ENCODE data around the gene PCDHAC1. TPM values are rescaled to one million over a fixed set of nuclear protein-coding genes. Genes with fewer than 3 reads are reported as not detected.

The PCDHAC1 gene
- total and polyA plus RNA-seq, 9 of the 15 experiments (the other 6 are each of a cell fraction or from before 2014, with no cell fraction given): not detected

DNA sequence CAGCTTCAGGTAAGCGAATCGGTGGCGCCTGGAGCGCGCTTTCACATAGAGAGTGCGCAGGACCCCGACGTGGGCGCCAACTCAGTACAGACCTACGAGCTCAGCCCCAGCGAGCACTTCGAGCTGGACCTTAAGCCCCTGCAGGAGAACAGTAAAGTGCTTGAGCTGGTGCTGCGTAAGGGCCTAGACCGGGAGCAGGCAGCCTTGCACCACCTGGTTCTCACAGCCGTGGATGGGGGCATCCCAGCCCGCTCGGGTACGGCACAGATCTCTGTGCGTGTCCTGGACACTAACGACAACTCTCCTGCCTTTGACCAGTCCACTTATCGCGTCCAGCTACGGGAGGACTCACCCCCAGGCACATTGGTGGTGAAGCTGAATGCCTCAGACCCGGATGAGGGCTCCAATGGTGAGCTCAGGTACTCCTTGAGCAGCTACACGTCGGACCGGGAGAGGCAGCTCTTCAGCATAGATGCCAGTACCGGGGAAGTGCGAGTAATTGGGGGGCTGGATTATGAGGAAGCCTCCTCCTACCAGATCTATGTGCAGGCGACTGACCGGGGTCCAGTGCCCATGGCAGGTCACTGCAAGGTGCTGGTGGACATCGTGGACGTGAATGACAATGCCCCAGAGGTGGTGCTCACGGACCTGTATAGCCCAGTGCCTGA is 41.3 kb downstream of the PCDHAC1 start:
- in situ Hi-C loops (cut with MboI): no loop called here
- WGBS (ENCODE audit: insufficient coverage, low coverage, missing lambda C conversion rate): 1% methylated on average over 34 of the region's 34 CpGs
- H3K27me3 ChIP-seq (ENCODE audit: control insufficient read depth in 2 of 2, insufficient read depth in 2 of 2, low read length in 2 of 2): peaks cover 0 to 11% of the 10 kb centered on the region in 2 experiments; a peak in 2 of 5 replicates
- H3K9me1 ChIP-seq (ENCODE audit: control insufficient read depth, insufficient read depth, low read length): no peaks in the 10 kb centered on the region
- no peak overlapping the region for H3K27ac ChIP-seq (ENCODE audit: extremely low read depth, low read depth, low read length)
- H2AFZ ChIP-seq (ENCODE audit: low read depth, low read length): no peak overlapping the region
- ChIA-PET POLR2A (no interaction called here), CTCF (ENCODE audit: low intra/inter-chr PET ratio) (no interaction called here)
- FAIRE-seq: no peak
- H3K9ac ChIP-seq (ENCODE audit: insufficient read depth in 1 of 2, low read depth in 2 of 2, low read length in 2 of 2): no peak overlapping the region
- no peaks in the 10 kb centered on the region for H3K36me3 ChIP-seq (ENCODE audit: control insufficient read depth, insufficient read depth, low read length)
- no peaks in the 10 kb centered on the region for H3K79me2 ChIP-seq (ENCODE audit: control insufficient read depth, insufficient read depth, low read length)
- no TSS peak for BruUV-seq (replicated peaks)
- no peak overlapping the region for H3K4me3 ChIP-seq
- H3K4me2 ChIP-seq (ENCODE audit: insufficient read depth, low read length): no peak overlapping the region
- no peaks in the 10 kb centered on the region; a peak in 1 of 5 replicates for H3K4me1 ChIP-seq (replicated peaks in 1 of 2; ENCODE audit: control insufficient read depth in 2 of 2, insufficient read depth in 2 of 2, low read length in 2 of 2)
- ATAC-seq: no peak
- intact Hi-C loops (cut with micrococcal nuclease): no loop called here
- DNase-seq (ENCODE audit: extremely low read depth in 1 of 4, low spot score in 3 of 4): no peak
- H4K20me1 ChIP-seq (replicated peaks; ENCODE audit: control insufficient read depth, insufficient read depth, low read length): no peaks in the 10 kb centered on the region
- no peaks in the 10 kb centered on the region for H3K9me3 ChIP-seq (replicated peaks; ENCODE audit: control insufficient read depth, insufficient read depth, low read depth, low read length)
- TF ChIP-seq ZBTB17 (CRISPR knock-in tag; IDR thresholded peaks at IDR 0.05) (no peak), ADNP (tag; IDR thresholded peaks at IDR 0.05) (no peak), TARDBP (IDR thresholded peaks at IDR 0.05) (no peak), MEF2A (IDR thresholded peaks at IDR 0.05; ENCODE audit: control insufficient read depth, low read depth, low read length) (no peak), ZC3H4 (CRISPR knock-in tag; IDR thresholded peaks at IDR 0.05; ENCODE audit: borderline replicate concordance) (no peak), ZNF124 (CRISPR knock-in tag; IDR thresholded peaks at IDR 0.05) (no peak), EGR1 (conservative IDR thresholded peaks at IDR 0.05) (no peak), GATAD2A (IDR thresholded peaks at IDR 0.05) (no peak), ZKSCAN3 (CRISPR knock-in tag; IDR thresholded peaks at IDR 0.05) (no peak), NEUROD1 (IDR thresholded peaks at IDR 0.05; ENCODE audit: borderline replicate concordance, low read depth, low read length, partially characterized antibody) (no peak), TBP (optimal IDR thresholded peaks at IDR 0.05; ENCODE audit: low read depth, low read length) (no peak), SREBF1 (IDR thresholded peaks at IDR 0.05; ENCODE audit: borderline replicate concordance, low read depth, low read length) (no peak), PTRF (tag; IDR thresholded peaks at IDR 0.05) (no peak)
- TF ChIP-seq, protein P1, sequence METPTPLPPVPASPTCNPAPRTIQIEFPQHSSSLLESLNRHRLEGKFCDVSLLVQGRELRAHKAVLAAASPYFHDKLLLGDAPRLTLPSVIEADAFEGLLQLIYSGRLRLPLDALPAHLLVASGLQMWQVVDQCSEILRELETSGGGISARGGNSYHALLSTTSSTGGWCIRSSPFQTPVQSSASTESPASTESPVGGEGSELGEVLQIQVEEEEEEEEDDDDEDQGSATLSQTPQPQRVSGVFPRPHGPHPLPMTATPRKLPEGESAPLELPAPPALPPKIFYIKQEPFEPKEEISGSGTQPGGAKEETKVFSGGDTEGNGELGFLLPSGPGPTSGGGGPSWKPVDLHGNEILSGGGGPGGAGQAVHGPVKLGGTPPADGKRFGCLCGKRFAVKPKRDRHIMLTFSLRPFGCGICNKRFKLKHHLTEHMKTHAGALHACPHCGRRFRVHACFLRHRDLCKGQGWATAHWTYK (CRISPR knock-in tag; IDR thresholded peaks at IDR 0.05): no peak
- TF ChIP-seq, protein P2, sequence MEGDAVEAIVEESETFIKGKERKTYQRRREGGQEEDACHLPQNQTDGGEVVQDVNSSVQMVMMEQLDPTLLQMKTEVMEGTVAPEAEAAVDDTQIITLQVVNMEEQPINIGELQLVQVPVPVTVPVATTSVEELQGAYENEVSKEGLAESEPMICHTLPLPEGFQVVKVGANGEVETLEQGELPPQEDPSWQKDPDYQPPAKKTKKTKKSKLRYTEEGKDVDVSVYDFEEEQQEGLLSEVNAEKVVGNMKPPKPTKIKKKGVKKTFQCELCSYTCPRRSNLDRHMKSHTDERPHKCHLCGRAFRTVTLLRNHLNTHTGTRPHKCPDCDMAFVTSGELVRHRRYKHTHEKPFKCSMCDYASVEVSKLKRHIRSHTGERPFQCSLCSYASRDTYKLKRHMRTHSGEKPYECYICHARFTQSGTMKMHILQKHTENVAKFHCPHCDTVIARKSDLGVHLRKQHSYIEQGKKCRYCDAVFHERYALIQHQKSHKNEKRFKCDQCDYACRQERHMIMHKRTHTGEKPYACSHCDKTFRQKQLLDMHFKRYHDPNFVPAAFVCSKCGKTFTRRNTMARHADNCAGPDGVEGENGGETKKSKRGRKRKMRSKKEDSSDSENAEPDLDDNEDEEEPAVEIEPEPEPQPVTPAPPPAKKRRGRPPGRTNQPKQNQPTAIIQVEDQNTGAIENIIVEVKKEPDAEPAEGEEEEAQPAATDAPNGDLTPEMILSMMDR (IDR thresholded peaks at IDR 0.05 in 2 of 3, conservative IDR thresholded peaks at IDR 0.05 in 1 of 3; ENCODE audit: insufficient read depth in 2 of 3, low read depth in 1 of 3, low read length in 3 of 3): no peak
- TF ChIP-seq, protein P3, sequence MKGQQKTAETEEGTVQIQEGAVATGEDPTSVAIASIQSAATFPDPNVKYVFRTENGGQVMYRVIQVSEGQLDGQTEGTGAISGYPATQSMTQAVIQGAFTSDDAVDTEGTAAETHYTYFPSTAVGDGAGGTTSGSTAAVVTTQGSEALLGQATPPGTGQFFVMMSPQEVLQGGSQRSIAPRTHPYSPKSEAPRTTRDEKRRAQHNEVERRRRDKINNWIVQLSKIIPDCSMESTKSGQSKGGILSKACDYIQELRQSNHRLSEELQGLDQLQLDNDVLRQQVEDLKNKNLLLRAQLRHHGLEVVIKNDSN (CRISPR knock-in tag; IDR thresholded peaks at IDR 0.05): no peak
